ENCODE results near the gene NHEJ1.

GRCh38 chr2:219078126-219078525, 82.5 kb downstream of the NHEJ1 start:
- TF ChIP-seq CTCF (IDR thresholded peaks at IDR 0.05; ENCODE audit: low read length) (no peak; the same call in 1 of the 2 replicates), EZH2 (IDR thresholded peaks at IDR 0.05; ENCODE audit: borderline replicate concordance, low read length) (no peak)

All from OCI-LY1 (cell line).